ENCODE results near the gene ST6GALNAC3.
"Not testable (repeated sequence)": the region's sequence is repeated elsewhere in the genome, so short reads cannot be mapped to it uniquely, and the experiment has no call there.

Gene ST6GALNAC3

GRCh38 chr1:76106251-76106650 lies 31.7 kb downstream of the ST6GALNAC3 start:
- no peak for DNase-seq (ENCODE audit: low spot score)

- DNase-seq (ENCODE audit: low spot score), result no peak
Measured at GRCh38 chr1:76106719-76107235, 32.2 kb downstream of the ST6GALNAC3 start.

- DNase-seq (ENCODE audit: low spot score), result no peak
Measured at GRCh38 chr1:76109404-76109803, 34.9 kb downstream of the ST6GALNAC3 start.

GRCh38 chr1:76109901-76110560 lies 35.5 kb downstream of the ST6GALNAC3 start:
- DNase-seq (ENCODE audit: low spot score), result no peak

GRCh38 chr1:76110666-76111065 lies 36.1 kb downstream of the ST6GALNAC3 start:
- no peak for DNase-seq (ENCODE audit: low spot score)

GRCh38 chr1:76112321-76112720 lies 37.8 kb downstream of the ST6GALNAC3 start:
- not testable (repeated sequence) for DNase-seq (ENCODE audit: low spot score)

- no peak for DNase-seq (ENCODE audit: low spot score)
Measured at GRCh38 chr1:76113446-76113845, 38.9 kb downstream of the ST6GALNAC3 start.

- no peak for DNase-seq (ENCODE audit: low spot score)
Measured at GRCh38 chr1:76115171-76115570, 40.6 kb downstream of the ST6GALNAC3 start.

GRCh38 chr1:76121850-76122249 lies 47.3 kb downstream of the ST6GALNAC3 start:
- no peak for DNase-seq (ENCODE audit: low spot score)

- DNase-seq (ENCODE audit: low spot score), result no peak
Measured at GRCh38 chr1:76122271-76122670, 47.7 kb downstream of the ST6GALNAC3 start.

- DNase-seq (ENCODE audit: low spot score), result not testable (repeated sequence)
Measured at GRCh38 chr1:76123411-76124064, 49.0 kb downstream of the ST6GALNAC3 start.

GRCh38 chr1:76124196-76124595 lies 49.6 kb downstream of the ST6GALNAC3 start:
- no peak for DNase-seq (ENCODE audit: low spot score)

- peak; percentile 61 for DNase-seq (ENCODE audit: low spot score)
Measured at GRCh38 chr1:76125473-76126219, 51.1 kb downstream of the ST6GALNAC3 start.

GRCh38 chr1:76128096-76128495 lies 53.5 kb downstream of the ST6GALNAC3 start:
- no peak for DNase-seq (ENCODE audit: low spot score)

GRCh38 chr1:76129731-76130130 lies 55.2 kb downstream of the ST6GALNAC3 start:
- DNase-seq (ENCODE audit: low spot score), result no peak

- DNase-seq (ENCODE audit: low spot score), result no peak
Measured at GRCh38 chr1:76130992-76131391, 56.4 kb downstream of the ST6GALNAC3 start.

GRCh38 chr1:76133977-76134376 lies 59.4 kb downstream of the ST6GALNAC3 start:
- DNase-seq (ENCODE audit: low spot score), result no peak

- no peak for DNase-seq (ENCODE audit: low spot score)
Measured at GRCh38 chr1:76135835-76136234, 61.3 kb downstream of the ST6GALNAC3 start.

GRCh38 chr1:76136894-76137293 lies 62.3 kb downstream of the ST6GALNAC3 start:
- no peak for DNase-seq (ENCODE audit: low spot score)

GRCh38 chr1:76137746-76138145 lies 63.2 kb downstream of the ST6GALNAC3 start:
- no peak for DNase-seq (ENCODE audit: low spot score)

GRCh38 chr1:76138217-76138616 lies 63.7 kb downstream of the ST6GALNAC3 start:
- no peak for DNase-seq (ENCODE audit: low spot score)

GRCh38 chr1:76140227-76140626 lies 65.7 kb downstream of the ST6GALNAC3 start:
- peak; percentile 20 for DNase-seq (ENCODE audit: low spot score)

Measured in SK-N-DZ (cell line).